NCI-H1417 treated with DMSO at 0.1 percent for 48 hours (cell line): ENCODE measurements around the gene NCOA1.
"Not testable (repeated sequence)": the region's sequence is repeated elsewhere in the genome, so short reads cannot be mapped to it uniquely, and the experiment has no call there.

Experiments used
- DNase-seq: peaks from one replicate; lab custom pipeline; 2025; lab: John Stamatoyannopoulos, UW

The NCOA1 gene

DNA sequence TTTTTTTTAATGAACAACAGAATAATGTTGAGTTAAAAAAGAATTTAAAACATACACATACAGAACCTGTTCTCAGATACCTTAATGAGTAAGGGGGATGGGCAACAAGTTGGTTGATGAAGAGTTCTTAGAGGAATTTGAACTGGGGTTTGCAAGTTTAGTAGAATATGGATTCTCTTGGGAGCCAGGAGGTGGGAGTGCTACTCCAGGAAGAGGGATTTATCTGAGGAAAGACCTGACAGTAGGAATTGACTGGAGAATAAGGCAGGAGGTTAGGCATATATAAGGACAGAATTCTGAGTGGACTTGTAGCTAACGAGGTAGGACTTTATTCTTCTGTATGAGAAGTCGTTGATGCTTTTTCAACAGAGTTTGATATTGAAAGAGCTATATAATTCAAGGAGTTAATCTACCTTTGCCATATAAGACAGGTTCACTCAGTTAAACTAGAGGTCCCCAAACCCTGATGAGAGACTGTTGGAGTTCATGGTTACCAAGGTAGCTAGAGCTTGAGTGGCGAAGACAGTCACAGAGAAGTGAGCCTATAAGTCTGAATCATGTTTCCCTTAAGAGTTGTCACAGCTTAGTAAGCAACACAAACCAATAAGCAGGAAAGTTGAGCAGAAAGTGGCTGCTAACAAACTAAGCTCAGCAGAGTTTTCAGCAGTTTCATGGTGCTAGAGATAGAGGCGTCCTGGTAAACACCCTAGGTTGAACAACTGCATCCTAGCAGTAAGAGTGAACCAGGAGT is 88.2 kb downstream of the NCOA1 start:
- DNase-seq = no peak

GRCh38 chr2:24580561-24580960 is 89.5 kb downstream of the NCOA1 start:
- no peak for DNase-seq

GRCh38 chr2:24581971-24582370 is 90.9 kb downstream of the NCOA1 start:
- not testable (repeated sequence) for DNase-seq

DNA sequence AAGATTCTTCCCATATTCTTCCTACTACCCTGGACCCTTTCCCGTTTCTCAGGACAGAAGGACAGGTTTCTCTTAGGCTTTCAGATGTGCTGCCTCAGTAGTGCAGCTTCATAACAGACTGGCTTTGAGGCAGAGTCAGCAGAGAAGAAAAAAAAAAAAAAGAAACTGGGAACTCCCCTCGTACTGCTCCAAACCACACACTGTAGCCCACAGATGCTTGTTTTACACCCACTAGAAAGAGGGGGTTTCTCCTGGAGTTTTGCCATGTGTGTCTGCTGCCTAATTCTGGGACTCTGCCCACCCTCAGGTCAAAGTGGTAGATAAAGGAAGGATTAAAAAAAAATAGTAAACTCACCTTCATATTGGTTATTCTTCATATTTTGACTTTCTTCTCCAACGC is 95.9 kb downstream of the NCOA1 start:
- no peak for DNase-seq

- no peak for DNase-seq
Measured at GRCh38 chr2:24588294-24588693, 97.2 kb downstream of the NCOA1 start.

DNA sequence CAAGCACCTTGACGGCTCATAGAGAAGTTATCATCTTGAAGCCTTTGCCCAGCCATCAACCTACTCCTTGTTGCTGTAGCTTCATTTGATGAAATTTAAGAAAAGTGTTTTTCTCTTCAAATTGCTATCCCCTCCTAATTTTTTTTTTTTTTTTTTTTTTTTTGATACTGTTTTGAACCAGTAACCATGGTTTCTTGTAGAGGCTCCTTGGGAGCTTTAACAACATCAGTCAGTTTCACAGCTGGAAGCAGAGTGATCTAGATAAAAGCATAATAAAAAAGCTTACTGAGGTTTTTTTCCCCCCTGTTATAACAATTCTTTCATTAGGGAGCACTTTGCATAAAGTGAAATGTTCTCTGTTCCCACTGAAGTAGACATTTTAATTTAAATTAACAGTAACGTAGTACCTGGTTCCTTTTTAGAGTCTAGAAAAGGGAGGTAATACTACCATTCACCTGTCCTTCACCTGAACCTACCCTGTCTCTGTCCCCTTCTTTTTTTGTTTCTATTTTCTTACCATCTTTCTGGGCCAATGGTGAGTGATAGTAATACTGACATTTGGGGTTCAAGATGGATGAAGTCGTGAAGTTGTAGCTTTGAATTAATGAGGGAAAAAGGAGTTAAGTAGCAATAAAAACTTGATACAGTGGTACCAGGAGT is 101.5 kb downstream of the NCOA1 start:
- DNase-seq = no peak

- no peak for DNase-seq
Measured at GRCh38 chr2:24594283-24594682, 103.2 kb downstream of the NCOA1 start.

DNA sequence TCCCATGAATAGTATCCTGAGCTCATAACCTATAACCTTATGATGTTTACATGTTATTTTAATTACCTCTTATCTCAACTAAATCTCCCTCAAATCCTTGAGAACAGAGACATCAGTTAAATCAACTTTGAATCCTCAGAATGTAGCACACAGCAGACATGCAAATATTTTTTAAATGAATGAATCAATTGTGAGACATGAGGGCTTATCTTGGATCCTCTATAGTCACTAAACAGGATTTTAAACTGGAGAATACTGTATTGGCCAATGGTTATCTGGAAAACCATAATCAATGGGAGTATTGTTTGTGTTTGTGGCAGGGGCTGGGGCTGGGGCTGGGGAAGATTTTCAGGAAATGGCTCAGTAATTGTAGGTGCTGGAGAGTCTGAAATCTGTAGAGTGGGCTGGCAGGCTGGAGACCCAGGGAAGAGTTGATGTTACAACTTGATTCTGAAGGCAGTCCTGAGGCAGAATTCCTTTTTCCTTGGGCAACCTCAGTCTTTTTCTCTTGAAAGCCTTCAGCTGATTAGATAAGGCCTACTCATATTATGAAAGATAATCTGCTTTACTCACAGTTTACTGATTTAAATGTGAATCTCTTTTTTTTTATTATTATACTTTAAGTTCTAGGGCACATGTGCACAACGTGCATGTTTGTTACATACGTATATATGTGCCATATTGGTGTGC is 106.3 kb downstream of the NCOA1 start:
- DNase-seq = no peak

DNA sequence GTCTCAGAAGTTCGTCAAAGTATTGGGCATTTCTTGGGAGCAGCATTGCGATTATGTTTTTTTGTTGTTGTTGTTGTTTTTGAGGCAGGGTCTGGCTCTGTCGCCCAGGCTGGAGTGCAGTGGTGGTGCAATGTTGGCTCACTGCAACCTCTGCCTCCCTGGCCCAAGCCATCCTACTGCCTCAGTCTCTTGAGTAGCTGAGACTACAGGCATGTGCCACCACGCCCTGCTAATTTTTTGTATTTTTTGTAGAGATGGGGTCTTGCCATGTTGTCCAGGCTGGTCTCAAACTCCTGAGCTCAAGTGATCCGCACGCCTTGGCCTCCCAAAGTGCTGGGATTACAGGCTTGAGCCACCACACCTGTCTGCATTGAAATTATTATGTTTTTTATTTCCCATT is 109.1 kb downstream of the NCOA1 start:
- DNase-seq = not testable (repeated sequence)

DNA sequence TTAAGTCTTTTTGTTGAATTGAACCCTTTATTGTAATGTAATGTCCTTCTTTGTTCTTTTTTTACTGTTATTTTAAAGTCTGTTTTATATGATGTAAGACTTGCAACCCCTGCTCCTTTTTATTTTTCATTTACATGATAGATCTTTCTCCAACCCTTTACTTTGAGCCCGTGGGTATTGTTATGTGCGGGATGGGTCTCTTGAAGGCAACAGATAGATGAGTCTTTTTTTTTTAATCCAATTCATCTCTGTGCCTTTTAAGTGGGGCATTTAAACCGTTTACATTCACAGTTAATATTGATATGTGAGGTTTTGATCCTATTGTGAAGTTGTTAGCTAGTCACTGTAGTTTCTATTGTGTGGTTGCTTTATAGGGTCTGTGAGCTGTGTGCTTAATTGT is 120.6 kb downstream of the NCOA1 start:
- no peak for DNase-seq

GRCh38 chr2:24613154-24613814 is 122.2 kb downstream of the NCOA1 start:
- no peak for DNase-seq

- no peak for DNase-seq
Measured at GRCh38 chr2:24616616-24617015, 125.6 kb downstream of the NCOA1 start.

GRCh38 chr2:24617424-24617823 is 126.4 kb downstream of the NCOA1 start:
- DNase-seq = no peak

GRCh38 chr2:24618144-24618543 is 127.1 kb downstream of the NCOA1 start:
- DNase-seq = no peak

DNA sequence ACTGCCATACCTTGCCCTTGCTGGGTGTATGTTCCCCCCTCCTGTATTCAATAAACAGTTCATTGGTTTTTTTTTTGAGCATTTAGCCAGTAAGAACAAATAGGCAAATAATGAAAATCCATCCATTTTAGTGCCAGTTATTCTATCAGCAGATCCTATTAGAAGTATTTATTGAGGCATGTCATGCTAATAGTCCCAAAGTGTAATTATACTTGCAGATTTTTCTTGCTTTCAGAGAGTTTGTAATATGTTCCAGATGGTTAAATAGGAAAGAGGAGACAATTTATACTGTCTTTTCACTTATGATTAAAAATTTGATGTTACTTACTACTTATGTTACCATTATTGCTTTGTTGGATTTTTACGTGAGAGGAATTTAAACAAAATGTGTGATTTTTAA is 127.6 kb downstream of the NCOA1 start:
- no peak for DNase-seq

DNA sequence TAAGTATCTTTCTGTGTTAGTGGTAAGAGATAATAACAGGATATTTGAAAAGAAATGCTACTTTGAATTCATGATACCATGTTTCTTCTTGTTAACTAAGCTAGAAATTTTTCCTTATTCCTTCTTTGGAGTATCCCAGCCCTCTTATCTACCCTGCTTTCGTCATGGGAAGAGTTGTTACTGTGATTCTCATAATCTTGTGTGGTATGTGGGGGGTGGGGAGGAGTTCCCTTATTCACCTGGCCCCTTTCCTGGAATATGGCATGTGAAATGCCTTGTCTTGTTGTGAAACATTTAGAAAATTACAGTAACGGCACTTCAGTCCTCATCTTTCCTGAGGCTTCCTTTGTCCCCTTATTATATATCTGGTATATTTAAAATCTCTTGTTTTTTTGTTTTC is 129.9 kb downstream of the NCOA1 start:
- DNase-seq = no peak

DNA sequence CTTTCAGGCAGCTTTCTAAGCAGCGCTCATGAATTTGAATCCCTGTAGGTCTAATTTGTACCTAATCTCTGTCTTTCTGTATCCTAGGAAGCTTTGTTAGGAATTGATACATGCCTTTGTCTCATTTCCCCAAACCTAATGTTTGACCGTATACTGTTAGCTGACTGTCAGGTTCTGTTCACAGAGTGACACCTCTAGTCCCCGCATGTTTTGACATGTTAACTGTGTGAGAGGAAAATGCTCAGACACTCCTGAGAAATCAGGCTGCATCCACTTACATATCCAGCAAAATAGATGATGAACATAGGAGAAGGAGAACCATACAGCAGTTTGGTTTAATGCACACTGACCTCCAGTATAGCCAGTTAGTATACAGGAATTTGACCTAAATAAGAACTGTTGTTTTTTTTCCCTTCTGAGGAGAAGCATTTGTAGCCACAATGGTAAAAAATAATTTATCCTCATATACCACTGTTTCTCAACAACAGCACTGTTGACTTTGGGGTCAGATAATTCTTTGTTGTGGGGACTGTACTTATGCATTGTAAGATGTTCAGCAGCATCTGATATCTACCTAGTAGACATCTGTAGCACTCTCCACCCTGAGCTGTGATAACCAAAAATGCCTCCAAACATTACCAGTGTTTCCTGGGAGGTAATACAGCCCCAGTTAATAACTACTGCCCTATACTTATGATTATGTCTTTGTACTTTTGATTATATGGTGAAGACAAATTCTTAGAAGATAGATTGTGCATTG is 130.9 kb downstream of the NCOA1 start:
- no peak for DNase-seq

DNA sequence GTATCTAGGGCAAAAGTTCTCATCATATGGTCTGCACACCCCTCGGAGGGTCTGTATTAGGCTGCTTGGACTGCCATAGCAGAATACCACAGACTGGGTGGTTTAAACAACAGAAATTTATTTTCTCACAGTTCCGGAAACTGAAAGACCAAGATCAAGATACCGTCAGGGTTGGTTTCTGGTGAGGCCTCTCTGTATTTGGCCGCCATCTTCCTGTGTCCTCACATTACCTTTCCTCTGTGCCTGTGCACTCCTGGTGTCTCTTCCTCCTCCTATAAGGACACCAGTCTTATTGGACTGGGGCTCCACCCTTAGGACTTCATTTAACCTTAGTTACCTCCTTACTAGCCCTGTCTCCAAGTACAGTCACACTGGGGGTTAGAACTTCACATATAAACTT is 132.5 kb downstream of the NCOA1 start:
- DNase-seq = no peak

DNA sequence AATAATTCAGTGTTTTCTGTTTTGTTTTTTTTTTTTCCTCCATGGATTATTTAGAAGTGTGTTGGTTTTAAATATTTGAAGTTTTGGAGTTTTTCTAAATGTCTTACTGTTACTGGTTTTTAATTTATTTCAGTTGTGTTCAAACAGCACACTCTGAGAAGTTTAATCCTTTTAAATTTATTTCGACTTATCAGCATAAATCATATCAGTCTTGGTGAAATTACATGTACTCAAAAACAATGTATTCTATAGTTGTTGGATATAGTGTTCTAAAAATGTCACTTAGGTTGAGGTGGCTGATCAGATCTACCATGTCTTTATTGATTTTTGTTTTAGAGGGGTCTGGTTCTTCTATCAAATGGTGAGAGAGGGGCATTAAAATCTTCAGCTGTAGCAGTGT is 134.7 kb downstream of the NCOA1 start:
- no peak for DNase-seq

DNA sequence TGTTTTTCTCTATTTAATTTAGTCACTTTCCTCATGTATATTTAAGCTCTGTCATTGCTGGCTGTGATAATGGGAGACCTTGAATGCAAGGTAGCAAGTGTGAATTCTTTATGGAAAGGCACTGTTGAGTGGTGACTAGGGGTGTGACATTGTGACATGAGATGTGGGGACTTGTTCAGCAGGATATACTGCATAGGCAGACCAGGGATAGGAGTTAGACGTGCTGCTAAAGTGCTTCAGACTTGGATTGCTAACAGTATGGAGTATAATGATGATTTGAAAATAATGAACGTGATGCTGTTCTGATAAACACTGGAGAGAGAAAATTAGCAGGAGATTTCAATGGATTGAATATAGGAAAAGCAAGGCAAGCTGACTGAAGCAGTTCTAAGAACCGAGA is 135.1 kb downstream of the NCOA1 start:
- no peak for DNase-seq

GRCh38 chr2:24628746-24629145 is 137.7 kb downstream of the NCOA1 start:
- no peak for DNase-seq

DNA sequence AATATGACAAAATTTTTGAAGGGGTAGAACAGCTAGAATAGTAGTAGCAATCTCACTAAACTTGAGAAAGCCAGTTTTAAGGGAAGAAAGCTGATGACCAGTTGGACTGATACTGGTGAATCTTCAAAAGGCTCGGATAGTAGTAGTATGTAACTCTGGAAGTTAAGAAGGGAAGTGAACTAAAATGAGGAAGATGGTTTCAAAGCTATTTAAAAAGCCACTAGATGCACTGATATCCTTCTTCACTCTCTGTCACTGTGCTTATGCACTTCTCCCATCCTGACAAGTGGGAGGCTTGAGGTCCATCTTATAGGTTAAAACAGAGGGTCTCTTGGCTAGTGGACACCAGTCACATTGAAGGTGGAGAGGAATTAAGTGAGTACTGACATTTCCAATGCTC is 141.1 kb downstream of the NCOA1 start:
- DNase-seq = no peak
